ENCODE measurements around the gene AKAP1. TPM values are rescaled to one million over a fixed set of nuclear protein-coding genes. Genes with fewer than 3 reads are reported as not detected.

AKAP1 gene
- total and polyA plus RNA-seq, 9 of the 15 experiments (the other 6 are each of a cell fraction or from before 2014, with no cell fraction given): 12.9 to 63.8 (median 36.4) TPM

GRCh38 chr17:57086069-57086930, 1.3 kb downstream of the AKAP1 start (continued):
- TF ChIP-seq MNT (conservative IDR thresholded peaks at IDR 0.05): 0 out of 4 replicates have a peak, but pooled peaks of 1 of the 2 experiments have one; percentile 13
- no peak for TF ChIP-seq CBX2 (IDR thresholded peaks at IDR 0.05; ENCODE audit: insufficient read depth, low read length, poor library complexity, severe bottlenecking)
- no peak for TF ChIP-seq COPS2 (conservative IDR thresholded peaks at IDR 0.05)
- 0 out of 2 replicates have a peak, but pooled peaks have one; percentile 19 for TF ChIP-seq PML (IDR thresholded peaks at IDR 0.05; ENCODE audit: low read length)
- TF ChIP-seq ZBTB7A (IDR thresholded peaks at IDR 0.05; ENCODE audit: borderline replicate concordance, control insufficient read depth, low read depth, low read length): 0 out of 2 replicates have a peak, but pooled peaks have one; percentile 26
- peak; percentile 64 for TF ChIP-seq TFE3 (CRISPR knock-in tag; IDR thresholded peaks at IDR 0.05)
- no peak for TF ChIP-seq MAFK (IDR thresholded peaks at IDR 0.05; ENCODE audit: low read length)
- TF ChIP-seq HLTF (IDR thresholded peaks at IDR 0.05): no peak
- no peak for TF ChIP-seq FOXK1 (CRISPR knock-in tag; IDR thresholded peaks at IDR 0.05; ENCODE audit: borderline replicate concordance)
- no peak for TF ChIP-seq ZNF232 (CRISPR knock-in tag; IDR thresholded peaks at IDR 0.05)
- TF ChIP-seq POLR2B (IDR thresholded peaks at IDR 0.05; ENCODE audit: low read depth, partially characterized antibody): no peak
- TF ChIP-seq CREM (IDR thresholded peaks at IDR 0.05; ENCODE audit: low read depth): no peak
- TF ChIP-seq ZNF316 (IDR thresholded peaks at IDR 0.05): no peak
- TF ChIP-seq TAF1 (IDR thresholded peaks at IDR 0.05; ENCODE audit: control insufficient read depth, extremely low read depth, insufficient read depth, low read length, severe bottlenecking): no peak
- TF ChIP-seq MAFF (IDR thresholded peaks at IDR 0.05; ENCODE audit: low read length): no peak
- TF ChIP-seq SETDB1 (IDR thresholded peaks at IDR 0.05; ENCODE audit: low read length): no peak
- TF ChIP-seq CHCHD3 (CRISPR knock-in tag; IDR thresholded peaks at IDR 0.05): no peak
- no peak for TF ChIP-seq HMG20A (CRISPR knock-in tag; conservative IDR thresholded peaks at IDR 0.05)
- peak; percentile 27; the same call in 1 of the 2 replicates for TF ChIP-seq SPI1 (IDR thresholded peaks at IDR 0.05; ENCODE audit: borderline replicate concordance, low read depth, low read length)
- TF ChIP-seq EP300 (IDR thresholded peaks at IDR 0.05; ENCODE audit: low read length): no peak
- TF ChIP-seq SRSF7 (optimal IDR thresholded peaks at IDR 0.05; ENCODE audit: low read depth, low read length): no peak
- TF ChIP-seq GABPA (tag; conservative IDR thresholded peaks at IDR 0.05; ENCODE audit: low read depth): 0 out of 2 replicates have a peak, but pooled peaks have one; percentile 19
- no peak for TF ChIP-seq MIER1 (IDR thresholded peaks at IDR 0.05; ENCODE audit: low read depth)
- TF ChIP-seq WHSC1 (IDR thresholded peaks at IDR 0.05; ENCODE audit: low read length): no peak
- TF ChIP-seq DDX20 (tag; IDR thresholded peaks at IDR 0.05; ENCODE audit: low read depth): no peak

All from K562 (cell line).